Measurements from ENCODE around the gene GSK3A. TPM values are rescaled to one million over a fixed set of nuclear protein-coding genes. Genes with fewer than 3 reads are reported as not detected.

GSK3A gene
- total and polyA plus RNA-seq, 2 of the 4 experiments (the other 2 are of a cell fraction), result 8.1 to 43.3 TPM

GRCh38 chr19:42189133-42189532 lies 53.3 kb downstream of the GSK3A start:
- Histone ChIP-seq H2BK20ac (ENCODE audit: low read depth, low read length) (no peak overlapping the region), H2AK5ac (ENCODE audit: low read depth, low read length) (no peak overlapping the region), H3K9ac (ENCODE audit: low read depth, low read length) (no peak overlapping the region), H3K56ac (ENCODE audit: extremely low read depth, insufficient read depth, low read length) (no peak overlapping the region), H3K27ac (ENCODE audit: insufficient read depth, low read length) (no peak overlapping the region), H3K36me3 (ENCODE audit: control insufficient read depth, insufficient read depth, low read length) (no peaks in the 10 kb centered on the region), H3K9me1 (ENCODE audit: insufficient read depth, low read length) (peaks cover 13% of the 10 kb centered on the region), H3K23ac (ENCODE audit: low read depth, low read length) (no peak overlapping the region), H2AK9ac (replicated peaks; ENCODE audit: low read depth, low read length, poor library complexity) (no peak overlapping the region), H3K27me3 (ENCODE audit: control insufficient read depth, insufficient read depth, low read length) (no peaks in the 10 kb centered on the region), H3K79me1 (ENCODE audit: low read depth in 1 of 2, low read length in 2 of 2) (no peaks in the 10 kb centered on the region), H2BK5ac (ENCODE audit: low read depth, low read length, poor library complexity, severe bottlenecking) (no peak overlapping the region), H4K91ac (ENCODE audit: insufficient read depth, low read depth, low read length) (no peak overlapping the region), H2BK15ac (ENCODE audit: low read depth, low read length) (no peak overlapping the region), H2BK120ac (ENCODE audit: low read depth, low read length) (no peak overlapping the region), H3K14ac (replicated peaks; ENCODE audit: low read depth, low read length) (no peak overlapping the region), H3K4me2 (ENCODE audit: low read depth, low read length) (no peak overlapping the region), H3K4me3 (ENCODE audit: insufficient read depth, low read depth, low read length) (no peak overlapping the region), H3K4ac (ENCODE audit: low read depth, low read length) (no peak overlapping the region), H4K5ac (ENCODE audit: low read depth, low read length) (no peak overlapping the region), H3K4me1 (ENCODE audit: control insufficient read depth, insufficient read depth, low read length) (peaks cover 7% of the 10 kb centered on the region), H2AFZ (replicated peaks; ENCODE audit: low read length, poor library complexity) (no peak overlapping the region), H4K20me1 (ENCODE audit: insufficient read depth, low read length) (no peaks in the 10 kb centered on the region), H4K8ac (ENCODE audit: low read depth in 2 of 2, low read length in 2 of 2) (no peak overlapping the region), H3K18ac (ENCODE audit: low read depth, low read length) (no peak overlapping the region), H3K9me3 (ENCODE audit: control insufficient read depth, insufficient read depth, low read length) (peaks cover 2% of the 10 kb centered on the region)
- ATAC-seq (ENCODE audit: low read depth) (no peak), DNase-seq (no peak)
- no CpG with 5 or more reads among the region's 3 CpGs for WGBS, 2 experiments (ENCODE audit: extremely low coverage in 2 of 2, insufficient read length in 1 of 2)
- ChIA-PET POLR2A (ENCODE audit: unreplicated experiment) (no interaction called here), CTCF (no interaction called here)
- TF ChIP-seq, protein P1, sequence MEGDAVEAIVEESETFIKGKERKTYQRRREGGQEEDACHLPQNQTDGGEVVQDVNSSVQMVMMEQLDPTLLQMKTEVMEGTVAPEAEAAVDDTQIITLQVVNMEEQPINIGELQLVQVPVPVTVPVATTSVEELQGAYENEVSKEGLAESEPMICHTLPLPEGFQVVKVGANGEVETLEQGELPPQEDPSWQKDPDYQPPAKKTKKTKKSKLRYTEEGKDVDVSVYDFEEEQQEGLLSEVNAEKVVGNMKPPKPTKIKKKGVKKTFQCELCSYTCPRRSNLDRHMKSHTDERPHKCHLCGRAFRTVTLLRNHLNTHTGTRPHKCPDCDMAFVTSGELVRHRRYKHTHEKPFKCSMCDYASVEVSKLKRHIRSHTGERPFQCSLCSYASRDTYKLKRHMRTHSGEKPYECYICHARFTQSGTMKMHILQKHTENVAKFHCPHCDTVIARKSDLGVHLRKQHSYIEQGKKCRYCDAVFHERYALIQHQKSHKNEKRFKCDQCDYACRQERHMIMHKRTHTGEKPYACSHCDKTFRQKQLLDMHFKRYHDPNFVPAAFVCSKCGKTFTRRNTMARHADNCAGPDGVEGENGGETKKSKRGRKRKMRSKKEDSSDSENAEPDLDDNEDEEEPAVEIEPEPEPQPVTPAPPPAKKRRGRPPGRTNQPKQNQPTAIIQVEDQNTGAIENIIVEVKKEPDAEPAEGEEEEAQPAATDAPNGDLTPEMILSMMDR (conservative IDR thresholded peaks at IDR 0.05; ENCODE audit: low read depth, low read length), result no peak
- TF ChIP-seq CHD1 (IDR thresholded peaks at IDR 0.05; ENCODE audit: low read depth, low read length) (no peak), NFE2L2 (IDR thresholded peaks at IDR 0.05; ENCODE audit: low read depth, low read length) (no peak), MAZ (IDR thresholded peaks at IDR 0.05; ENCODE audit: borderline replicate concordance, low read depth, low read length) (no peak), RCOR1 (IDR thresholded peaks at IDR 0.05; ENCODE audit: insufficient replicate concordance, low read length) (no peak), RFX5 (IDR thresholded peaks at IDR 0.05; ENCODE audit: low read depth, low read length) (no peak), MAFK (IDR thresholded peaks at IDR 0.05; ENCODE audit: low read depth, low read length) (no peak), USF2 (IDR thresholded peaks at IDR 0.05; ENCODE audit: low read depth, low read length) (no peak), POLR2A (IDR thresholded peaks at IDR 0.05; ENCODE audit: low read depth, low read length) (no peak), FOS (IDR thresholded peaks at IDR 0.05; ENCODE audit: low read depth, low read length) (no peak), SMC3 (IDR thresholded peaks at IDR 0.05; ENCODE audit: low read depth, low read length) (no peak), MXI1 (IDR thresholded peaks at IDR 0.05; ENCODE audit: borderline replicate concordance, low read depth, low read length) (no peak), RAD21 (IDR thresholded peaks at IDR 0.05; ENCODE audit: low read length) (no peak), BHLHE40 (IDR thresholded peaks at IDR 0.05; ENCODE audit: low read depth, low read length) (no peak), CEBPB (IDR thresholded peaks at IDR 0.05; ENCODE audit: low read depth, low read length) (no peak)
- TF ChIP-seq, protein P2, sequence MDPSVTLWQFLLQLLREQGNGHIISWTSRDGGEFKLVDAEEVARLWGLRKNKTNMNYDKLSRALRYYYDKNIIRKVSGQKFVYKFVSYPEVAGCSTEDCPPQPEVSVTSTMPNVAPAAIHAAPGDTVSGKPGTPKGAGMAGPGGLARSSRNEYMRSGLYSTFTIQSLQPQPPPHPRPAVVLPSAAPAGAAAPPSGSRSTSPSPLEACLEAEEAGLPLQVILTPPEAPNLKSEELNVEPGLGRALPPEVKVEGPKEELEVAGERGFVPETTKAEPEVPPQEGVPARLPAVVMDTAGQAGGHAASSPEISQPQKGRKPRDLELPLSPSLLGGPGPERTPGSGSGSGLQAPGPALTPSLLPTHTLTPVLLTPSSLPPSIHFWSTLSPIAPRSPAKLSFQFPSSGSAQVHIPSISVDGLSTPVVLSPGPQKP (IDR thresholded peaks at IDR 0.05; ENCODE audit: borderline replicate concordance, low read depth, low read length), result no peak
- no TSS peak for BruUV-seq (replicated peaks)
- dilution Hi-C loops (cut with HindIII; ENCODE audit: low sequenced_read_pairs, unreplicated experiment) (no loop called here), intact Hi-C loops (cut with micrococcal nuclease) (no loop called here), in situ Hi-C loops (cut with MboI; ENCODE audit: low sequenced_read_pairs) (loop anchor here (5.0 kb wide), 1 partner anchor 82 kb away; no protein-coding TSS in a partner anchor)

All from IMR-90 (cell line).